Measurements from ENCODE around the gene CDKL2.

GRCh38 chr4:75672461-75673026, 42.2 kb upstream of the CDKL2 start:
- TF ChIP-seq EZH2 (IDR thresholded peaks at IDR 0.05; ENCODE audit: insufficient read depth, poor library complexity, severe bottlenecking) (no peak), EZH2phosphoT487 (IDR thresholded peaks at IDR 0.05; ENCODE audit: insufficient read depth, low read depth) (no peak)
